GM12878 (cell line): ENCODE data around the gene NAV2. TPM values are rescaled to one million over a fixed set of nuclear protein-coding genes. Genes with fewer than 3 reads are reported as not detected.

ENCODE experiments used
- ATAC-seq: fragments of 200-7000 bp; cut with Tn5 transposase; 3 replicates; pipeline ENCODE4 v1.9.1; 2020; ENCODE audit warnings: mild to moderate bottlenecking, moderate library complexity
- BruUV-seq: library from RNA; stranded (reverse); fragments of 400-500 nt; replicated peaks from 2 replicates; lab custom pipeline; 2021; lab: Mats Ljungman, UMichigan
- CTCF ChIA-PET: fragments of 300-600 bp; sonication (Branson Sonifier 250); formaldehyde crosslinking; extraction: SDS; loops from one replicate; lab custom pipeline; 2021; ENCODE audit warnings: inconsistent platforms; lab: Yijun Ruan, JAX
- POLR2A ChIA-PET: fragments of 350-600 bp; formaldehyde crosslinking; extraction: SDS; loops from one replicate; lab custom pipeline; 2021; ENCODE audit warnings: inconsistent platforms; lab: Charles Lee
- RAD21 ChIA-PET: fragments of 300-600 bp; sonication (Branson Sonifier 250); formaldehyde crosslinking; loops from one replicate; lab custom pipeline; 2023; ENCODE audit warnings: antibody characterized with exemption; ENCODE audit not compliant: unreplicated experiment; lab: Charles Lee
- SMC1A ChIA-PET: fragments of 300-600 bp; sonication (Branson Sonifier 250); formaldehyde crosslinking; loops from one replicate; lab custom pipeline; 2023; ENCODE audit not compliant: unreplicated experiment, uncharacterized antibody; lab: Charles Lee
- DNase-seq: peaks from one replicate; pipeline ENCODE4 v3.0.0-alpha.2; 2011; ENCODE audit warnings: low read depth, low spot score
- FAIRE-seq: peaks from 3 replicates; lab custom pipeline; 2011; peaks lifted over from hg19 to GRCh38; lab: Jason Lieb, UNC
- H2AFZ ChIP-seq: 2 replicates; pipeline ENCODE4 v1.6.0; 2011; ENCODE audit warnings: low read depth, low read length, control low read depth; ENCODE audit not compliant: control insufficient read depth
- H3K27ac ChIP-seq: 2 replicates; pipeline ENCODE4 v1.5.1; 2011; ENCODE audit warnings: control low read depth; ENCODE audit not compliant: control insufficient read depth, insufficient read depth
- H3K27me3 ChIP-seq, 2 experiments: replicated peaks in 1 of 2; 2 replicates each; pipeline versions ENCODE4 v1.6.0 to v1.6.1; 2011; ENCODE audit warnings: low read length in 1 of 2; ENCODE audit not compliant: control insufficient read depth in 2 of 2, insufficient read depth in 2 of 2
- H3K36me3 ChIP-seq, 2 experiments: 2 replicates each; pipeline ENCODE4 v1.5.1; 2011; ENCODE audit warnings: low read length in 1 of 2; ENCODE audit not compliant: control insufficient read depth in 2 of 2, insufficient read depth in 2 of 2
- H3K4me1 ChIP-seq: 2 replicates; pipeline ENCODE4 v1.6.1; 2011; ENCODE audit warnings: mild to moderate bottlenecking, low read length, moderate library complexity, mixed read lengths; ENCODE audit not compliant: control insufficient read depth, insufficient read depth
- H3K4me2 ChIP-seq: 2 replicates; pipeline ENCODE4 v1.6.0; 2011; ENCODE audit warnings: control low read depth; ENCODE audit not compliant: control insufficient read depth, insufficient read depth
- H3K4me3 ChIP-seq: fragments of 200-600 bp; sonication (generic); 2 replicates; pipeline ENCODE4 v1.5.1; 2016
- H3K79me2 ChIP-seq: 2 replicates; pipeline ENCODE4 v1.6.0; 2011; ENCODE audit warnings: low read length; ENCODE audit not compliant: control insufficient read depth, insufficient read depth
- H3K9ac ChIP-seq: 2 replicates; pipeline ENCODE4 v1.8.0; 2011; ENCODE audit warnings: low read length, control low read depth, mixed read lengths; ENCODE audit not compliant: control insufficient read depth, insufficient read depth
- H3K9me3 ChIP-seq: replicated peaks from 3 replicates; pipeline ENCODE4 v1.5.1; 2011; ENCODE audit warnings: mild to moderate bottlenecking, low read length; ENCODE audit not compliant: control insufficient read depth, insufficient read depth
- H4K20me1 ChIP-seq: 2 replicates; pipeline ENCODE4 v1.6.0; 2011; ENCODE audit not compliant: control insufficient read depth, insufficient read depth
- CTCF ChIP-seq, 3 experiments: IDR thresholded peaks in 2 of 3; conservative IDR thresholded peaks in 1 of 3; 2 replicates each; pipeline ENCODE4 v1.5.1; 2011; ENCODE audit warnings: low read depth in 3 of 3, low read length in 3 of 3, mild to moderate bottlenecking in 3 of 3, control low read depth in 2 of 3, moderate library complexity in 2 of 3, inconsistent platforms in 1 of 3, mixed read lengths in 1 of 3; ENCODE audit not compliant: control insufficient read depth in 2 of 3, insufficient read depth in 1 of 3; ENCODE audit errors: extremely low read depth in 1 of 3
- IRF5 ChIP-seq: fragments of 450-650 bp; IDR thresholded peaks from 2 replicates; pipeline ENCODE4 v1.6.1; 2017; ENCODE audit warnings: borderline replicate concordance
- MTA3 ChIP-seq: IDR thresholded peaks from 2 replicates; pipeline ENCODE4 v1.6.1; 2012; ENCODE audit warnings: low read length, inconsistent platforms, borderline replicate concordance
- PAX8 ChIP-seq: fragments of 450-650 bp; IDR thresholded peaks from 2 replicates; pipeline ENCODE4 v1.6.1; 2017; ENCODE audit warnings: mild to moderate bottlenecking, moderate library complexity
- PML ChIP-seq: IDR thresholded peaks from 2 replicates; pipeline ENCODE4 v1.6.1; 2012; ENCODE audit warnings: low read length, inconsistent platforms
- RAD21 ChIP-seq: IDR thresholded peaks from 2 replicates; pipeline ENCODE4 v1.6.1; 2011; ENCODE audit warnings: mild to moderate bottlenecking, low read depth, low read length, moderate library complexity; ENCODE audit not compliant: insufficient read depth
- RB1 ChIP-seq: fragments of 450-650 bp; formaldehyde crosslinking; IDR thresholded peaks from 2 replicates; pipeline ENCODE4 v1.6.1; 2017; ENCODE audit warnings: mild to moderate bottlenecking, borderline replicate concordance
- RUNX3 ChIP-seq: IDR thresholded peaks from 2 replicates; pipeline ENCODE4 v1.6.1; 2012; ENCODE audit warnings: low read length, inconsistent platforms
- SMC3 ChIP-seq: IDR thresholded peaks from 2 replicates; pipeline ENCODE4 v1.6.1; 2011; ENCODE audit warnings: low read length, improper control_type of control experiment, borderline replicate concordance
- STAT1 ChIP-seq: fragments of 450-650 bp; conservative IDR thresholded peaks from 2 replicates; pipeline ENCODE4 v1.6.1; 2014; ENCODE audit warnings: antibody characterized with exemption, mild to moderate bottlenecking
- TCF7 ChIP-seq: IDR thresholded peaks from 2 replicates; pipeline ENCODE4 v1.6.1; 2014; ENCODE audit warnings: antibody characterized with exemption, borderline replicate concordance
- YY1 ChIP-seq: IDR thresholded peaks from 2 replicates; pipeline ENCODE4 v1.6.1; 2011; ENCODE audit warnings: low read depth, mild to moderate bottlenecking, low read length
- ZNF274 ChIP-seq: IDR thresholded peaks from one replicate; pipeline ENCODE4 v1.8.0; 2011; ENCODE audit not compliant: insufficient read length, insufficient read depth
- WGBS: methylation state at CpG from one replicate; pipeline ENCODE4 v1.1.6; 2016; ENCODE audit warnings: low lambda C conversion rate; ENCODE audit not compliant: insufficient replicate concordance, insufficient coverage; ENCODE audit errors: missing lambda C conversion rate; 5-methylcytosine and 5-hydroxymethylcytosine counted together
- in situ Hi-C: fragments of 300-500 bp; cut with MboI; formaldehyde crosslinking; loops from 9 replicates; pipeline ENCODE4 v1.14.3; 2018; ENCODE audit warnings: mixed read lengths
- intact Hi-C: fragments of 100-400 bp; cut with micrococcal nuclease; formaldehyde crosslinking; loops from one replicate; pipeline ENCODE4 v1.14.2; 2022; ENCODE audit not compliant: unreplicated experiment
- polyA plus RNA-seq, 11 experiments: library from polyadenylated mRNA; depleted of rRNA in 4 of 11; unstranded in 6 of 11; stranded (reverse) in 5 of 11; fragments of >200 nt; fragmentation: Nextera tagmentation in 4 of 11; fragmentation: Illumina TruSeq in 1 of 11; extraction: Ambion mirVana in 4 of 11; extraction: Trizol in 1 of 11; gene quantifications; 1 replicate in 1 of 11; 2 replicates in 10 of 11; pipeline versions ENCODE4 v1.2.1 to v1.2.3, GENCODE V29; 2011 to 2016; ENCODE audit warnings: inconsistent platforms in 2 of 11, missing spikeins in 2 of 11, low read depth in 1 of 11
- total RNA-seq, 4 experiments: library from RNA; depleted of rRNA in 3 of 4; stranded (reverse); fragments of >200 nt in 3 of 4; fragmentation: Illumina TruSeq in 1 of 4; extraction: Trizol in 1 of 4; gene quantifications; 2 replicates each; pipeline versions ENCODE4 v1.2.1 to v1.2.3, GENCODE V29; 2013 to 2021

The NAV2 gene
- total and polyA plus RNA-seq, 10 of the 15 experiments (the other 5 are each of a cell fraction or from before 2014, with no cell fraction given) = 0.35 to 6.1 (median 1.1) TPM

- TF ChIP-seq TCF7 (no peak), IRF5 (no peak), PAX8 (no peak)
Measured at GRCh38 chr11:19740586-19740985, 27.9 kb downstream of the NAV2 start (continued).

- H4K20me1 ChIP-seq = no peaks in the 10 kb centered on the region
- BruUV-seq = no TSS peak
- no peaks in the 10 kb centered on the region for H3K79me2 ChIP-seq
- H3K9me3 ChIP-seq = no peaks in the 10 kb centered on the region
- H2AFZ ChIP-seq = no peak overlapping the region
- H3K4me1 ChIP-seq = no peaks in the 10 kb centered on the region
- H3K4me2 ChIP-seq = no peak overlapping the region
- H3K27ac ChIP-seq = no peak overlapping the region
- TF ChIP-seq PML (no peak), ZNF274 (no peak), RAD21 (peak; percentile 85), YY1 (peak; percentile 53; the same call in 1 of the 2 replicates), SMC3 (peak; percentile 92), CTCF (IDR thresholded peaks at IDR 0.05 in 2 of 3, conservative IDR thresholded peaks at IDR 0.05 in 1 of 3; ENCODE audit: control insufficient read depth in 2 of 3, extremely low read depth in 1 of 3, insufficient read depth in 1 of 3, low read depth in 3 of 3, low read length in 3 of 3) (peak; percentile 74 to 80 (median 75)), RB1 (0 out of 2 replicates have a peak, but pooled peaks have one; percentile 19), MTA3 (no peak), RUNX3 (0 out of 2 replicates have a peak, but pooled peaks have one; percentile 15), STAT1 (0 out of 2 replicates have a peak, but pooled peaks have one; percentile 40)
- ChIA-PET SMC1A (interaction anchor here (0.6 to 2.7 kb wide), 14 partner anchors 10 to 184 kb away, joined by 3 to 41 read pairs (median 5); no protein-coding TSS in a partner anchor), RAD21 (interaction anchor here (0.7 to 2.7 kb wide), 9 partner anchors 11 to 186 kb away, joined by 3 to 31 read pairs (median 4); no protein-coding TSS in a partner anchor), CTCF (interaction anchor here (0.6 to 2.7 kb wide), 26 partner anchors 9 to 820 kb away, joined by 3 to 61 read pairs (median 4); partner anchors contain the start of gene NAV2), POLR2A (no interaction called here)
- peak; percentile 68 for FAIRE-seq
- ATAC-seq = peak; percentile 99
- 0% methylated on average over 2 of the region's 2 CpGs for WGBS
- H3K4me3 ChIP-seq = no peak overlapping the region
- H3K9ac ChIP-seq = no peak overlapping the region
- H3K36me3 ChIP-seq = no peaks in the 10 kb centered on the region
- intact Hi-C loops = loop anchor here (1.0 to 5.0 kb wide), 6 partner anchors 161 to 670 kb away; no protein-coding TSS in a partner anchor
- in situ Hi-C loops = loop anchor here (25.0 kb wide), 1 partner anchor 430 kb away; no protein-coding TSS in a partner anchor
- no peak for DNase-seq
- H3K27me3 ChIP-seq = no peaks in the 10 kb centered on the region
Measured at GRCh38 chr11:19742588-19743292, 30.1 kb downstream of the NAV2 start.
